Astrocyte of the cerebellum (primary cell): ENCODE data around the gene WNT9B.

ENCODE experiments used
- DNase-seq: peaks from one replicate; pipeline ENCODE4 v3.0.0-alpha.2; 2011; ENCODE audit warnings: low read depth
- H3K4me3 ChIP-seq: 2 replicates; pipeline ENCODE4 v1.5.1; 2011; ENCODE audit warnings: mild to moderate bottlenecking, low read depth, low read length, moderate library complexity
- CTCF ChIP-seq: IDR thresholded peaks from 2 replicates; pipeline ENCODE4 v1.5.1; 2012; ENCODE audit warnings: low read length, low read depth, moderate library complexity, mild to moderate bottlenecking; ENCODE audit errors: missing control alignments
- in situ Hi-C: cut with HindIII; loops from 2 replicates; pipeline ENCODE4 v1.10.0; 2017; ENCODE audit warnings: low sequenced_read_pairs

Gene WNT9B

DNA sequence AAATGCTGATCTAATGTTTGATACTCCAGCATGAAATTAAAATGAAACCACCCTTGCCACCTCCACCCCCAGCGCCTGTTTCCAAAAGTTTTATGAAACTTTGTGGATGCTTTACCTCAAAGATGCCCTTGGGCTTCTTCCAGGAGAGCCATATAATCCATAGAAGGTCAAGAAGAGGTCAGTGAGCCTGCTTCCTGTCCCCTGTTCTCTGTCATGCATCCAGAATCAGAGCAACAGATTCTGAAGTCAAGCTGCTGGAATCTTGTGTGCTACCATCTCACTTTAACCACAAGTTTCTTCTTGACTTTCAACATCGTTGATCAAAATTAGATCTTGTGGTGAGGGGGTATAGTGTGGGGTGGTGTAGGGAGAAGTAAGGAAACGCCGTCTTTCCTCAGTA lies 80.2 kb downstream of the WNT9B start:
- H3K4me3 ChIP-seq = no peak overlapping the region
- no peak for DNase-seq
- in situ Hi-C loops = no loop called here
- TF ChIP-seq CTCF = no peak

DNA sequence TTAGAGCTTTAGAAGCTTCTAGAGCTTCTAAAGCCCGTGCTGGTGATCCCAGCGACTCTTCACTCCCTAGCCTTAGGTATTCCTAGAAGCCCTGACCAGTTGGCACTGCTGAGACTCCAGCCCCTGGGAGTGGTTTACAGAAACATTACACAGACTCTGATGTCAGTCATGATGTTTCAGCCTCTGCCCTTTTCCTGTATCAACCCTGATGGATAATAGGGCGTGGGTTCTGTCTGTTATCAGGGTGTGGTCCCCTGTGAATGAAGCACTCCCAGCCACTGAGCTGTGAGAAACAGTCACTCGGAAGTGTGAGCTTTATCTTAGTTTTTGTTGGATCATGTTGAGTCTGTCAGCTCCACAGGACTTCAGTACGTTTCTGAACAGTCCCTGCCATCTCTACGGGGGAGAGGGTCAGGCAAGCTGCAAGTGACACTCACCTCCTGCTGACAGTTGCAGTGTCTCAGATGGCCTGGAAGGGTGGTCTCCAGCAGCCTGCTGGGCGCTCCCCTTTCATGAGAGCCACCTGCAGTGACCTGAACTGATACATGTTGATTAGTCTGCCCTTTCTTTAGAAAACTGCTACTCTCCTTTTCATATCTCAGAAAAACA lies 84.4 kb downstream of the WNT9B start:
- in situ Hi-C loops = no loop called here
- no peak for TF ChIP-seq CTCF
- H3K4me3 ChIP-seq = no peak overlapping the region
- no peak for DNase-seq
